SK-N-SH (cell line): ENCODE results near the gene AXIN2. TPM values are rescaled to one million over a fixed set of nuclear protein-coding genes. Genes with fewer than 3 reads are reported as not detected.

Experiments
- CTCF ChIA-PET: fragments of 300-600, 350-600 bp; formaldehyde crosslinking; extraction: SDS; loops from one replicate; lab custom pipeline; 2021; lab: Yijun Ruan, JAX
- POLR2A ChIA-PET: fragments of 350-600 bp; sonication (Branson Sonifier 250); formaldehyde crosslinking; extraction: SDS; loops from one replicate; lab custom pipeline; 2020; ENCODE audit warnings: antibody characterized with exemption, inconsistent platforms; lab: Yijun Ruan, JAX
- DNase-seq: peaks from one replicate; pipeline ENCODE4 v3.0.0; 2012
- H2AFZ ChIP-seq: fragments of 200-600 bp; sonication (generic); 2 replicates; pipeline ENCODE4 v1.8.1; 2016; ENCODE audit warnings: antibody characterized with exemption, mild to moderate bottlenecking, low read depth
- H3F3A ChIP-seq: fragments of 200-600 bp; sonication (generic); replicated peaks from 2 replicates; pipeline ENCODE3; 2016; ENCODE audit warnings: antibody characterized with exemption, mild to moderate bottlenecking; ENCODE audit not compliant: insufficient read depth
- H3K27ac ChIP-seq, 2 experiments: fragments of 200-500 bp in 1 of 2; fragments of 200-600 bp in 1 of 2; sonication (Bioruptor generic) in 1 of 2; sonication (generic), shearing (Covaris generic) in 1 of 2; 2 replicates each; pipeline versions ENCODE4 v1.5.1 to v1.6.1; 2014 to 2016; ENCODE audit warnings: low read depth in 2 of 2, inconsistent platforms in 1 of 2, low read length in 1 of 2, mild to moderate bottlenecking in 1 of 2, mixed read lengths in 1 of 2
- H3K27me3 ChIP-seq: fragments of 200-600 bp; sonication (generic), shearing (Covaris generic); 2 replicates; pipeline ENCODE4 v1.6.1; 2016; ENCODE audit warnings: mixed run types; ENCODE audit not compliant: insufficient read depth
- H3K36me3 ChIP-seq, 2 experiments: fragments of 200-500 bp in 1 of 2; fragments of 200-600 bp in 1 of 2; sonication (Bioruptor generic) in 1 of 2; sonication (generic) in 1 of 2; replicated peaks in 1 of 2; 2 replicates each; pipeline versions ENCODE3 to v1.5.1; 2014 to 2016; ENCODE audit warnings: low read length in 1 of 2, mild to moderate bottlenecking in 1 of 2; ENCODE audit not compliant: insufficient read depth in 2 of 2, control insufficient read depth in 1 of 2
- H3K4me1 ChIP-seq, 2 experiments: fragments of 200-500 bp in 1 of 2; fragments of 200-600 bp in 1 of 2; sonication (Bioruptor generic) in 1 of 2; sonication (generic), shearing (Covaris generic) in 1 of 2; 2 replicates each; pipeline versions ENCODE4 v1.5.1 to v1.6.1; 2014 to 2016; ENCODE audit warnings: low read depth in 1 of 2, low read length in 1 of 2, mixed run types in 1 of 2; ENCODE audit not compliant: insufficient read depth in 2 of 2, control insufficient read depth in 1 of 2
- H3K4me2 ChIP-seq: fragments of 200-600 bp; sonication (generic), shearing (Covaris generic); 2 replicates; pipeline ENCODE4 v1.6.1; 2017; ENCODE audit warnings: mixed run types
- H3K4me3 ChIP-seq, 2 experiments: fragments of 200-500 bp in 1 of 2; fragments of 200-600 bp in 1 of 2; sonication (Bioruptor generic) in 1 of 2; sonication (generic), shearing (Covaris generic) in 1 of 2; 2 replicates each; pipeline versions ENCODE4 v1.5.1 to v1.8.1; 2014 to 2016; ENCODE audit warnings: low read depth in 2 of 2, inconsistent platforms in 1 of 2, low read length in 1 of 2, mild to moderate bottlenecking in 1 of 2, mixed read lengths in 1 of 2, moderate library complexity in 1 of 2
- H3K79me2 ChIP-seq: fragments of 200-600 bp; sonication (generic); 2 replicates; pipeline ENCODE4 v1.8.1; 2017; ENCODE audit warnings: mild to moderate bottlenecking; ENCODE audit not compliant: insufficient read depth
- H3K9ac ChIP-seq: fragments of 200-600 bp; sonication (generic); 2 replicates; pipeline ENCODE4 v1.6.1; 2017; ENCODE audit warnings: mixed run types
- H3K9me2 ChIP-seq: fragments of 200-600 bp; sonication (generic); 2 replicates; pipeline ENCODE4 v1.6.1; 2017; ENCODE audit warnings: mixed run types
- H3K9me3 ChIP-seq: fragments of 200-600 bp; sonication (generic); 2 replicates; pipeline ENCODE4 v1.6.1; 2017; ENCODE audit warnings: mixed run types, mild to moderate bottlenecking, moderate library complexity
- H4K20me1 ChIP-seq: fragments of 200-600 bp; sonication (generic); 2 replicates; pipeline ENCODE4 v1.6.1; 2017; ENCODE audit warnings: mild to moderate bottlenecking, mixed run types; ENCODE audit not compliant: insufficient read depth
- CHD2 ChIP-seq: fragments of 150-350 bp; IDR thresholded peaks from 2 replicates; pipeline ENCODE4 v1.6.1; 2018; ENCODE audit warnings: low read length; ENCODE audit not compliant: partially characterized antibody
- GABPA ChIP-seq: IDR thresholded peaks from 2 replicates; pipeline ENCODE4 v1.4.0; 2012; ENCODE audit warnings: low read depth, mild to moderate bottlenecking
- MEF2A ChIP-seq: IDR thresholded peaks from 2 replicates; pipeline ENCODE4 v1.4.0; 2012; ENCODE audit warnings: low read depth, borderline replicate concordance
- MXI1 ChIP-seq: IDR thresholded peaks from 2 replicates; pipeline ENCODE4 v1.6.1; 2012; ENCODE audit warnings: mild to moderate bottlenecking, low read depth, low read length, improper control_type of control experiment
- NRF1 ChIP-seq: IDR thresholded peaks from 2 replicates; pipeline ENCODE4 v1.6.1; 2012; ENCODE audit warnings: low read depth, mild to moderate bottlenecking, low read length
- PBX3 ChIP-seq: IDR thresholded peaks from 2 replicates; pipeline ENCODE4; 2012
- POLR2AphosphoS5 ChIP-seq: IDR thresholded peaks from 2 replicates; pipeline ENCODE4 v1.6.1; 2012; ENCODE audit warnings: low read depth, low read length
- RAD21 ChIP-seq: IDR thresholded peaks from 2 replicates; pipeline ENCODE4 v1.6.1; 2012; ENCODE audit warnings: mild to moderate bottlenecking, low read length
- RCOR1 ChIP-seq: fragments of 150-350 bp; IDR thresholded peaks from 2 replicates; pipeline ENCODE4 v1.6.1; 2017; ENCODE audit warnings: antibody characterized with exemption, low read length
- RFX5 ChIP-seq: IDR thresholded peaks from 2 replicates; pipeline ENCODE4 v1.6.1; 2012; ENCODE audit warnings: mild to moderate bottlenecking, improper control_type of control experiment, low read length
- SMC3 ChIP-seq: IDR thresholded peaks from 2 replicates; pipeline ENCODE4 v1.6.1; 2012; ENCODE audit warnings: low read depth, low read length, improper control_type of control experiment
- TAF1 ChIP-seq: IDR thresholded peaks from 2 replicates; pipeline ENCODE4 v1.6.1; 2012; ENCODE audit warnings: low read depth, mild to moderate bottlenecking, low read length, moderate library complexity, borderline replicate concordance
- TEAD4 ChIP-seq: IDR thresholded peaks from 2 replicates; pipeline ENCODE4 v1.4.0; 2012; ENCODE audit warnings: mild to moderate bottlenecking, borderline replicate concordance; ENCODE audit not compliant: insufficient read depth
- USF1 ChIP-seq: IDR thresholded peaks from 2 replicates; pipeline ENCODE4 v1.4.0; 2012; ENCODE audit warnings: low read depth, borderline replicate concordance
- WGBS: methylation state at CpG from one replicate; pipeline ENCODE4 v1.1.6; 2017; ENCODE audit warnings: low lambda C conversion rate; 5-methylcytosine and 5-hydroxymethylcytosine counted together
- polyA plus RNA-seq, 3 experiments: library from polyadenylated mRNA; depleted of rRNA; stranded (reverse); fragments of >200 nt; gene quantifications; 2 replicates each; pipeline ENCODE4 v1.2.3, GENCODE V29; 2012

Gene AXIN2
- polyA plus RNA-seq, 1 of the 3 experiments (the other 2 are of a cell fraction): 8.3 TPM

- POLR2A ChIA-PET: no interaction called here
- TF ChIP-seq TEAD4: no peak
- no peak for TF ChIP-seq NRF1
- no peak for TF ChIP-seq USF1
- TF ChIP-seq RCOR1: no peak
- TF ChIP-seq MEF2A: no peak
- TF ChIP-seq CHD2: no peak
- TF ChIP-seq RAD21: no peak
- TF ChIP-seq POLR2AphosphoS5: no peak
- TF ChIP-seq, all 33 proteins: peak for 0
- H3K4me3 ChIP-seq: no peak overlapping the region
- no peak overlapping the region for H2AFZ ChIP-seq
- H3K9ac ChIP-seq: no peak overlapping the region
- no peak overlapping the region for H3K27ac ChIP-seq
- H4K20me1 ChIP-seq: no peaks in the 10 kb centered on the region
- no peaks in the 10 kb centered on the region for H3K9me2 ChIP-seq
- no peak overlapping the region for H3K4me2 ChIP-seq
- peaks cover 2% of the 10 kb centered on the region; the same call in 1 of the 2 replicates for H3K27me3 ChIP-seq
- DNase-seq: no peak
- H3K4me1 ChIP-seq: no peaks in the 10 kb centered on the region
- H3K36me3 ChIP-seq: no peaks in the 10 kb centered on the region
- no peaks in the 10 kb centered on the region for H3F3A ChIP-seq
- CTCF ChIA-PET: interaction anchor here (0.8 to 1.6 kb wide), 3 partner anchors 11 to 210 kb away, joined by 3 to 6 read pairs (median 3); no protein-coding TSS in a partner anchor
- whole genome bisulfite sequencing: 74% methylated on average over 9 of the region's 9 CpGs
- no peaks in the 10 kb centered on the region for H3K79me2 ChIP-seq
- 0 out of 2 replicates have a peak, but pooled peaks cover 3% of the 10 kb centered on the region for H3K9me3 ChIP-seq
Observed at GRCh38 chr17:65504141-65504540, 57.3 kb downstream of the AXIN2 start.

- 76% methylated on average over 9 of the region's 9 CpGs for WGBS
- Histone ChIP-seq H3F3A (no peaks in the 10 kb centered on the region), H3K79me2 (no peaks in the 10 kb centered on the region), H3K27me3 (peaks cover 8% of the 10 kb centered on the region; the same call in 1 of the 2 replicates), H3K4me2 (no peak overlapping the region), H3K4me1 (no peaks in the 10 kb centered on the region), H3K9me3 (0 out of 2 replicates have a peak, but pooled peaks cover 3% of the 10 kb centered on the region), H3K27ac (no peak overlapping the region), H2AFZ (no peak overlapping the region), H3K9me2 (no peaks in the 10 kb centered on the region), H3K36me3 (no peaks in the 10 kb centered on the region), H3K9ac (no peak overlapping the region), H4K20me1 (no peaks in the 10 kb centered on the region), H3K4me3 (no peak overlapping the region)
- ChIA-PET CTCF (interaction anchor here (0.6 to 1.6 kb wide), 4 partner anchors 12 to 209 kb away, joined by 3 to 6 read pairs (median 3); no protein-coding TSS in a partner anchor), POLR2A (no interaction called here)
- TF ChIP-seq RFX5: no peak
- TF ChIP-seq MEF2A: no peak
- TF ChIP-seq SMC3: no peak
- TF ChIP-seq MXI1: no peak
- TF ChIP-seq POLR2AphosphoS5: no peak
- no peak for TF ChIP-seq TAF1
- TF ChIP-seq PBX3: no peak
- TF ChIP-seq GABPA: no peak
- DNase-seq: no peak
Observed at GRCh38 chr17:65503557-65503956, 57.9 kb downstream of the AXIN2 start.
